Left lung (tissue), 10 donors: Measurements from ENCODE around the gene FAM83E. TPM values are rescaled to one million over a fixed set of nuclear protein-coding genes. Genes with fewer than 3 reads are reported as not detected.

ENCODE experiments used
- ATAC-seq: fragments of 200-7000 bp; cut with Tn5 transposase; one replicate; pipeline ENCODE4 v1.9.1; 2020; ENCODE audit warnings: moderate library complexity
- DNase-seq, 4 donors: peaks; one replicate each; pipeline ENCODE4 v3.0.0-alpha.2; 2013 to 2020
- H3K27ac ChIP-seq, 2 donors: fragments of 200-600 bp; sonication (generic) in 1 of 2; one replicate each; pipeline versions ENCODE4 v1.5.0 to v1.8.0; 2020 to 2021
- H3K27me3 ChIP-seq, 2 donors: fragments of 200-600 bp; sonication (generic) in 1 of 2; one replicate each; pipeline versions ENCODE4 v1.5.0 to v1.8.0; 2020 to 2021
- H3K36me3 ChIP-seq, 2 donors: fragments of 200-600 bp; sonication (generic) in 1 of 2; one replicate each; pipeline versions ENCODE4 v1.5.0 to v1.8.0; 2020 to 2021
- H3K4me1 ChIP-seq, 2 donors: fragments of 200-600 bp; one replicate each; pipeline ENCODE4 v1.8.0; 2021
- H3K4me3 ChIP-seq, 2 donors: fragments of 200-600 bp; sonication (generic) in 1 of 2; one replicate each; pipeline versions ENCODE4 v1.5.0 to v1.8.0; 2020 to 2021; ENCODE audit warnings: mild to moderate bottlenecking in 1 of 2
- H3K9me3 ChIP-seq, 2 donors: fragments of 200-600 bp; sonication (generic) in 1 of 2; one replicate each; pipeline versions ENCODE4 v1.5.0 to v1.8.0; 2020 to 2021
- CTCF ChIP-seq, 2 donors: fragments of 200-600 bp; sonication (generic) in 1 of 2; IDR thresholded peaks; one replicate each; pipeline versions ENCODE4 v1.5.0 to v1.8.0; 2021; ENCODE audit warnings: antibody characterized with exemption in 2 of 2
- intact Hi-C, 2 donors: fragments of 100-400 bp; cut with DNase I; formaldehyde crosslinking; loops; one replicate each; pipeline versions ENCODE4 v1.11.2 to v1.14.2; 2022
- polyA plus RNA-seq, 6 donors: library from polyadenylated mRNA; unstranded; fragments of 120-200 nt; gene quantifications; one replicate each; pipeline ENCODE4 v1.2.1, GENCODE V29; 2013; ENCODE audit not compliant: insufficient read length in 6 of 6
- total RNA-seq, 2 donors: library from RNA; stranded (reverse); fragmentation: NEBNext Ultra II Directional; extraction: Animal tissue kit (Norgen Biotek cat#: 25700); gene quantifications; one replicate each; pipeline ENCODE4 v1.2.1, GENCODE V29; 2021
- donor health status: DM: no; HTN: yes; CAD: no.
- donor health status: DM: no; HTN: no; CAD: no.

Gene FAM83E
- total and polyA plus RNA-seq, 8 donors: 4.7 to 50.0 (median 8.5) TPM

GRCh38 chr19:48631225-48631624 lies 16.3 kb upstream of the FAM83E start:
- Histone ChIP-seq H3K4me1 (peaks cover 26 to 66% of the 10 kb centered on the region in 2 donors), H3K27me3 (no peaks in the 10 kb centered on the region), H3K36me3 (peaks cover 0 to 36% of the 10 kb centered on the region in 2 donors), H3K9me3 (no peaks in the 10 kb centered on the region), H3K4me3 (no peak overlapping the region), H3K27ac (peak overlapping the region; percentile 62 to 94)
- TF ChIP-seq CTCF (IDR thresholded peaks at IDR 0.05): no peak
- ATAC-seq (no peak), DNase-seq (no peak)
- intact Hi-C loops: no loop called here

GRCh38 chr19:48630296-48631063 lies 15.6 kb upstream of the FAM83E start:
- intact Hi-C loops: no loop called here
- no peak for TF ChIP-seq CTCF (IDR thresholded peaks at IDR 0.05)
- Histone ChIP-seq H3K36me3 (peaks cover 0 to 42% of the 10 kb centered on the region in 2 donors), H3K9me3 (no peaks in the 10 kb centered on the region), H3K27ac (peak overlapping the region; percentile 62 to 94), H3K4me1 (peaks cover 26 to 58% of the 10 kb centered on the region in 2 donors), H3K27me3 (no peaks in the 10 kb centered on the region), H3K4me3 (no peak overlapping the region)
- peak in 3 of 4 donors; percentile 64 to 87 (median 71) for DNase-seq
- no peak for ATAC-seq

GRCh38 chr19:48629599-48630295 lies 14.9 kb upstream of the FAM83E start:
- Histone ChIP-seq H3K36me3 (peaks cover 0 to 42% of the 10 kb centered on the region in 2 donors), H3K4me1 (peaks cover 21 to 56% of the 10 kb centered on the region in 2 donors), H3K4me3 (no peak overlapping the region), H3K9me3 (no peaks in the 10 kb centered on the region), H3K27ac (peak overlapping the region in 1 of 2 donors; percentile 94), H3K27me3 (no peaks in the 10 kb centered on the region)
- ATAC-seq (no peak), DNase-seq (no peak)
- no peak for TF ChIP-seq CTCF (IDR thresholded peaks at IDR 0.05)
- intact Hi-C loops: no loop called here

GRCh38 chr19:48629297-48629598 lies 14.4 kb upstream of the FAM83E start:
- Histone ChIP-seq H3K27ac (no peak overlapping the region), H3K4me1 (peaks cover 19 to 56% of the 10 kb centered on the region in 2 donors), H3K9me3 (no peaks in the 10 kb centered on the region), H3K36me3 (peaks cover 0 to 42% of the 10 kb centered on the region in 2 donors), H3K27me3 (no peaks in the 10 kb centered on the region), H3K4me3 (no peak overlapping the region)
- intact Hi-C loops: no loop called here
- no peak for ATAC-seq
- DNase-seq: peak in 1 of 4 donors; percentile 79
- no peak for TF ChIP-seq CTCF (IDR thresholded peaks at IDR 0.05)
